Endothelial cell of umbilical vein (primary cell): ENCODE results near the gene LCE4A. TPM values are rescaled to one million over a fixed set of nuclear protein-coding genes. Genes with fewer than 3 reads are reported as not detected.
A peak's percentile ranks its signal among the peaks of the same experiment; 100 is the strongest.

ENCODE experiments used
- BruUV-seq: library from RNA; stranded (reverse); fragments of 400-500 nt; replicated peaks from 2 replicates; lab custom pipeline; 2021; lab: Mats Ljungman, UMichigan
- CTCF ChIA-PET: fragments of 300-600, 350-600 bp; sonication (Branson Sonifier 250); formaldehyde crosslinking; loops from one replicate; lab custom pipeline; 2021; ENCODE audit warnings: antibody characterized with exemption, inconsistent platforms; lab: Charles Lee
- POLR2A ChIA-PET: fragments of 300-600, 350-600 bp; sonication (Branson Sonifier 250); formaldehyde crosslinking; loops from one replicate; lab custom pipeline; 2021; ENCODE audit warnings: antibody characterized with exemption, inconsistent platforms; lab: Charles Lee
- DNase-seq: peaks from one replicate; pipeline ENCODE4 v3.0.0-alpha.2; 2011; ENCODE audit warnings: low read depth, low spot score
- FAIRE-seq: peaks from 2 replicates; lab custom pipeline; 2011; peaks lifted over from hg19 to GRCh38; lab: Jason Lieb, UNC
- H2AFZ ChIP-seq: 2 replicates; pipeline ENCODE4 v1.6.0; 2012; ENCODE audit warnings: low read depth, low read length, control low read depth, inconsistent platforms
- H3K27ac ChIP-seq: 2 replicates; pipeline ENCODE4 v1.5.1; 2011; ENCODE audit warnings: low read depth, mild to moderate bottlenecking, control low read depth, low read length, moderate library complexity; ENCODE audit not compliant: insufficient read depth
- H3K27me3 ChIP-seq, 2 experiments: 2 replicates each; pipeline versions ENCODE4 v1.6.0 to v1.6.1; 2011; ENCODE audit warnings: low read length in 2 of 2, mixed read lengths in 1 of 2; ENCODE audit not compliant: control insufficient read depth in 2 of 2, insufficient read depth in 2 of 2
- H3K36me3 ChIP-seq, 2 experiments: 2 replicates in 1 of 2; 3 replicates in 1 of 2; pipeline ENCODE4 v1.5.1; 2011; ENCODE audit warnings: low read length in 2 of 2, mild to moderate bottlenecking in 1 of 2, moderate library complexity in 1 of 2; ENCODE audit not compliant: control insufficient read depth in 2 of 2, insufficient read depth in 2 of 2; ENCODE audit errors: extremely low read depth in 1 of 2
- H3K4me1 ChIP-seq: 3 replicates; pipeline ENCODE4 v1.5.1; 2011; ENCODE audit warnings: mild to moderate bottlenecking, low read length; ENCODE audit not compliant: control insufficient read depth, insufficient read depth; ENCODE audit errors: extremely low read depth
- H3K4me2 ChIP-seq: 2 replicates; pipeline ENCODE4 v1.6.1; 2011; ENCODE audit warnings: low read length, control low read depth, mixed read lengths; ENCODE audit not compliant: insufficient read depth
- H3K4me3 ChIP-seq, 3 experiments: fragments of 200-600 bp in 1 of 3; sonication (generic), shearing (Covaris generic) in 1 of 3; replicated peaks in 1 of 3; 2 replicates each; pipeline ENCODE4 v1.5.1; 2011 to 2016; ENCODE audit warnings: control low read depth in 3 of 3, low read length in 3 of 3, mild to moderate bottlenecking in 2 of 3, inconsistent platforms in 1 of 3, low read depth in 1 of 3, moderate library complexity in 1 of 3; ENCODE audit not compliant: insufficient read depth in 1 of 3
- H3K79me2 ChIP-seq: 2 replicates; pipeline ENCODE4 v1.6.0; 2012; ENCODE audit warnings: low read length, inconsistent platforms; ENCODE audit not compliant: control insufficient read depth, insufficient read depth
- H3K9ac ChIP-seq: replicated peaks from 2 replicates; pipeline ENCODE3; 2011; ENCODE audit warnings: low read length, control low read depth; ENCODE audit not compliant: insufficient read depth; ENCODE audit errors: extremely low read depth
- H3K9me1 ChIP-seq: replicated peaks from 3 replicates; pipeline ENCODE4 v1.6.0; 2011; ENCODE audit warnings: mild to moderate bottlenecking, low read length; ENCODE audit not compliant: control insufficient read depth, insufficient read depth; ENCODE audit errors: extremely low read depth
- H3K9me3 ChIP-seq: replicated peaks from 2 replicates; pipeline ENCODE4 v1.5.1; 2012; ENCODE audit warnings: low read length, inconsistent platforms; ENCODE audit not compliant: control insufficient read depth, insufficient read depth
- H4K20me1 ChIP-seq: replicated peaks from 2 replicates; pipeline ENCODE3; 2011; ENCODE audit warnings: mild to moderate bottlenecking, low read length; ENCODE audit not compliant: control insufficient read depth, insufficient read depth; ENCODE audit errors: extremely low read depth
- EZH2 ChIP-seq: IDR thresholded peaks from 2 replicates; pipeline ENCODE4 v1.6.1; 2012; ENCODE audit warnings: borderline replicate concordance, low read depth, mild to moderate bottlenecking, moderate library complexity, low read length, inconsistent platforms; ENCODE audit not compliant: severe bottlenecking
- FOS ChIP-seq: IDR thresholded peaks from 2 replicates; pipeline ENCODE4 v1.6.1; 2011; ENCODE audit warnings: mild to moderate bottlenecking, low read length, moderate library complexity, borderline replicate concordance; ENCODE audit not compliant: insufficient read depth
- GATA2 ChIP-seq: IDR thresholded peaks from 2 replicates; pipeline ENCODE4 v1.7.0; 2011; ENCODE audit warnings: low read depth, mild to moderate bottlenecking, moderate library complexity, mixed read lengths, low read length; ENCODE audit not compliant: insufficient read length, insufficient read depth
- JUN ChIP-seq: IDR thresholded peaks from 2 replicates; pipeline ENCODE4 v1.6.1; 2011; ENCODE audit warnings: borderline replicate concordance, low read depth; ENCODE audit not compliant: insufficient read length, insufficient read depth
- dilution Hi-C: fragments of 300-500 bp; cut with MboI; formaldehyde crosslinking; loops from one replicate; pipeline ENCODE4 v1.15.0; 2019; ENCODE audit warnings: low sequenced_read_pairs; ENCODE audit not compliant: extremely low pct_ligation_motif_present
- intact Hi-C: fragments of 100-400 bp; cut with micrococcal nuclease; formaldehyde crosslinking; loops from one replicate; pipeline ENCODE4 v1.10.0; 2022
- polyA plus RNA-seq, 4 experiments: library from polyadenylated mRNA; depleted of rRNA in 3 of 4; stranded (reverse) in 3 of 4; unstranded in 1 of 4; fragments of >200 nt; gene quantifications; 2 replicates each; pipeline versions ENCODE4 v1.2.1 to v1.2.3, GENCODE V29; 2011 to 2012; ENCODE audit warnings: missing spikeins in 1 of 4
- total RNA-seq: library from RNA; stranded (reverse); gene quantifications from 2 replicates; pipeline ENCODE4 v1.2.3, GENCODE V29; 2021
- TF ChIP-seq, protein P1 (sequence below), 2 donors: IDR thresholded peaks; 1 replicate in 1 of 2; 2 replicates in 1 of 2; pipeline ENCODE4 v1.5.1; 2011; ENCODE audit warnings: low read length in 2 of 2, mild to moderate bottlenecking in 2 of 2, moderate library complexity in 2 of 2, control low read depth in 1 of 2, inconsistent platforms in 1 of 2, low read depth in 1 of 2; ENCODE audit not compliant: insufficient read depth in 1 of 2; ENCODE audit errors: extremely low read depth in 1 of 2

LCE4A gene
- total and polyA plus RNA-seq, 2 donors (not counting 3 experiments of a cell fraction or from before 2014, with no cell fraction given) = not detected

DNA sequence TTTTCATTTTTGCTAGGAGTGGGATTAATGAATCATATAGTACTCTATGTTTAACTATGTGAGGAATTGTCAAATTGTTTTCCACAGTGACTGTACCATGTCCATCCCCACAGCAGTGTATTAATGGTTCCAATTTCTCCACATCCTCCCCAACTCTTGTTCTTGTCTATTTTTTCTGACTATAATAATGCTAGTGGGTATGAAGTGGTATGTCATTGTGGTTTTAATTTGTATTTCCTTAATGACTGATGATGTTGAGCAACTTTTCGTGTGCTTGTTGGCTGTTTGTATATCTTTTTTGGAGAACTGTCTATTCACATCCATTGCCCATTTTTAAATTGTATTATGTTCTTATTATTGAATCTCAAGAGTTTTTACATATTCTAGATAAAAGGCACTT is 39.9 kb downstream of the LCE4A start:
- POLR2A ChIA-PET = no interaction called here
- dilution Hi-C loops (no loop called here), intact Hi-C loops (no loop called here)
- Histone ChIP-seq H3K4me3 (no peak overlapping the region), H3K4me1 (no peaks in the 10 kb centered on the region), H3K4me2 (no peak overlapping the region), H3K79me2 (no peaks in the 10 kb centered on the region), H3K9me1 (no peaks in the 10 kb centered on the region), H3K36me3 (no peaks in the 10 kb centered on the region), H3K27me3 (no peaks in the 10 kb centered on the region), H3K27ac (no peak overlapping the region), H2AFZ (no peak overlapping the region), H3K9ac (no peak overlapping the region), H4K20me1 (no peaks in the 10 kb centered on the region), H3K9me3 (no peaks in the 10 kb centered on the region)
- FAIRE-seq (no peak), DNase-seq (no peak)
- CTCF ChIA-PET = no interaction called here
- TF ChIP-seq EZH2 (no peak), GATA2 (no peak), JUN (no peak), FOS (no peak)
- TF ChIP-seq, protein P1, sequence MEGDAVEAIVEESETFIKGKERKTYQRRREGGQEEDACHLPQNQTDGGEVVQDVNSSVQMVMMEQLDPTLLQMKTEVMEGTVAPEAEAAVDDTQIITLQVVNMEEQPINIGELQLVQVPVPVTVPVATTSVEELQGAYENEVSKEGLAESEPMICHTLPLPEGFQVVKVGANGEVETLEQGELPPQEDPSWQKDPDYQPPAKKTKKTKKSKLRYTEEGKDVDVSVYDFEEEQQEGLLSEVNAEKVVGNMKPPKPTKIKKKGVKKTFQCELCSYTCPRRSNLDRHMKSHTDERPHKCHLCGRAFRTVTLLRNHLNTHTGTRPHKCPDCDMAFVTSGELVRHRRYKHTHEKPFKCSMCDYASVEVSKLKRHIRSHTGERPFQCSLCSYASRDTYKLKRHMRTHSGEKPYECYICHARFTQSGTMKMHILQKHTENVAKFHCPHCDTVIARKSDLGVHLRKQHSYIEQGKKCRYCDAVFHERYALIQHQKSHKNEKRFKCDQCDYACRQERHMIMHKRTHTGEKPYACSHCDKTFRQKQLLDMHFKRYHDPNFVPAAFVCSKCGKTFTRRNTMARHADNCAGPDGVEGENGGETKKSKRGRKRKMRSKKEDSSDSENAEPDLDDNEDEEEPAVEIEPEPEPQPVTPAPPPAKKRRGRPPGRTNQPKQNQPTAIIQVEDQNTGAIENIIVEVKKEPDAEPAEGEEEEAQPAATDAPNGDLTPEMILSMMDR (IDR thresholded peaks at IDR 0.05; ENCODE audit: extremely low read depth in 1 of 2, insufficient read depth in 1 of 2, low read depth in 1 of 2, low read length in 2 of 2) = no peak
- BruUV-seq = no TSS peak

DNA sequence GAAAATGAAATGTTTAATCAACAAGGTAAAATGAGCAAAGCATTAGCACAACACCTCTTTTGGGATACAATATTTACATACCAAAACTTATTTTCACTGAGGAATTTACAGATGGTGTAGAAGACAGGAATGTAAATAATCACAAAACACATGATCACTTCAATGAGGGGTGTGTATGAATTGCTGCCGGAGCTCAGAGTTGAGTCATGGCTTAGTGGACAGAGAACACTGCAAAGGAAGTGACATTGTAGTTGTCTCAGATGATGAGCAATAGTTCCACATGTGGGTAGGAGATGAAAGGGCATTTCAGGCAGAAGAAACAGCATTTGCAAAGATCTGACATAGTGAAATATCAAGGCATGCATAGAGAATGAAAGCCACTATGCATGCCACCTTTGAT is 44.3 kb downstream of the LCE4A start:
- POLR2A ChIA-PET = no interaction called here
- no peaks in the 10 kb centered on the region for H3K9me1 ChIP-seq
- H3K4me3 ChIP-seq = no peak overlapping the region
- FAIRE-seq (no peak), DNase-seq (no peak)
- H4K20me1 ChIP-seq = no peaks in the 10 kb centered on the region
- H3K9ac ChIP-seq = no peak overlapping the region
- intact Hi-C loops (no loop called here), dilution Hi-C loops (no loop called here)
- CTCF ChIA-PET = no interaction called here
- no peak overlapping the region for H3K4me2 ChIP-seq
- no peaks in the 10 kb centered on the region for H3K9me3 ChIP-seq
- no peaks in the 10 kb centered on the region for H3K36me3 ChIP-seq
- no peak overlapping the region for H3K27ac ChIP-seq
- H3K4me1 ChIP-seq = no peaks in the 10 kb centered on the region
- peak; percentile 59 for TF ChIP-seq FOS
- TF ChIP-seq, protein P1 (IDR thresholded peaks at IDR 0.05; ENCODE audit: extremely low read depth in 1 of 2, insufficient read depth in 1 of 2, low read depth in 1 of 2, low read length in 2 of 2) = no peak
- H2AFZ ChIP-seq = no peak overlapping the region
- no peaks in the 10 kb centered on the region for H3K79me2 ChIP-seq
- no TSS peak for BruUV-seq
- H3K27me3 ChIP-seq = no peaks in the 10 kb centered on the region
